ENCODE data around the gene UBE2E2. TPM values are rescaled to one million over a fixed set of nuclear protein-coding genes. Genes with fewer than 3 reads are reported as not detected.

The UBE2E2 gene
- total RNA-seq, 1 experiment from 2014 or later: 38.6 TPM

- H3K23me2 ChIP-seq (ENCODE audit: insufficient read length, low read depth, low read length, poor library complexity, severe bottlenecking): no peaks in the 10 kb centered on the region
- H3K27ac Mint-ChIP-seq: no peak overlapping the region
- no peak overlapping the region for H2BK120ac ChIP-seq (ENCODE audit: low read depth, low read length, poor library complexity, severe bottlenecking)
- no peaks in the 10 kb centered on the region for H3K27me3 Mint-ChIP-seq (ENCODE audit: low read depth)
- TF ChIP-seq CTCF (conservative IDR thresholded peaks at IDR 0.05): no peak
- no peak overlapping the region for H2BK20ac ChIP-seq (ENCODE audit: low read depth, low read length, poor library complexity, severe bottlenecking)
- H3K56ac ChIP-seq (ENCODE audit: insufficient read length, low read depth, low read length): no peak overlapping the region
- H4K5ac ChIP-seq (ENCODE audit: insufficient read length, low read depth, low read length): no peak overlapping the region
- no peak overlapping the region for H2BK12ac ChIP-seq (ENCODE audit: insufficient read length, low read depth, low read length)
- H3K18ac ChIP-seq (ENCODE audit: insufficient read length, low read depth, low read length): no peak overlapping the region
- no peak for DNase-seq
- H3K9me3 ChIP-seq (ENCODE audit: control insufficient read depth, low read depth, low read length): no peaks in the 10 kb centered on the region
- WGBS (ENCODE audit: extremely low coverage, insufficient read length, low lambda C conversion rate): no CpG with 5 or more reads among the region's 2 CpGs
- no peak overlapping the region for H4K91ac ChIP-seq (ENCODE audit: insufficient read length, low read depth, low read length)
- H2AFZ ChIP-seq (ENCODE audit: low read length): no peak overlapping the region
- H3K9me3 Mint-ChIP-seq: peaks cover 16 to 19% of the 10 kb centered on the region in 2 experiments
- no peaks in the 10 kb centered on the region; the same call in 1 of the 2 replicates for H3K79me2 ChIP-seq (ENCODE audit: insufficient read depth, low read length)
- no peak overlapping the region for H2AK5ac ChIP-seq (ENCODE audit: insufficient read length, low read length)
- H3K14ac ChIP-seq (ENCODE audit: insufficient read depth, low read length): no peak overlapping the region
- H3K36me3 Mint-ChIP-seq (ENCODE audit: insufficient read depth in 1 of 3, low read depth in 3 of 3): peaks cover 14 to 19% (median 17%) of the 10 kb centered on the region in 3 experiments; a peak in 6 of 7 replicates
- H3K4me1 ChIP-seq (ENCODE audit: insufficient read depth, low read length): no peaks in the 10 kb centered on the region; the same call in 1 of the 2 replicates
- no peak overlapping the region for H4K8ac ChIP-seq (replicated peaks; ENCODE audit: insufficient read length, low read depth, low read length)
- H3K27ac ChIP-seq (ENCODE audit: insufficient read length, low read depth, low read length): no peak overlapping the region
- no peak overlapping the region for H3K4ac ChIP-seq (ENCODE audit: low read depth, low read length)
- H2BK5ac ChIP-seq (ENCODE audit: insufficient read length, low read length): no peak overlapping the region
- H3K27me3 ChIP-seq (ENCODE audit: insufficient read depth, low read length): no peaks in the 10 kb centered on the region
- H3K9ac ChIP-seq (ENCODE audit: extremely low read depth, insufficient read length, low read length): no peak overlapping the region
- H3K4me1 Mint-ChIP-seq: peaks cover 3 to 15% of the 10 kb centered on the region in 2 experiments
- H3K23ac ChIP-seq (ENCODE audit: insufficient read length, low read depth, low read length): no peak overlapping the region
- H3K4me3 Mint-ChIP-seq: no peak overlapping the region
- no peak overlapping the region for H2BK15ac ChIP-seq (ENCODE audit: low read depth, low read length)
- H3K4me2 ChIP-seq (ENCODE audit: insufficient read depth, insufficient read length, low read length): no peak overlapping the region
- no peak overlapping the region for H3T11ph ChIP-seq (ENCODE audit: low read length)
- no peaks in the 10 kb centered on the region for H4K20me1 ChIP-seq (ENCODE audit: control insufficient read depth, insufficient read depth, insufficient read length)
- H3K79me1 ChIP-seq (ENCODE audit: insufficient read depth, low read depth, low read length, poor library complexity, severe bottlenecking): no peaks in the 10 kb centered on the region
Measured at GRCh38 chr3:23275814-23276213, 72.7 kb downstream of the UBE2E2 start.

Data from H9 (cell line).